ENCODE data around the gene BCAR3.
"Not testable (repeated sequence)": the region's sequence is repeated elsewhere in the genome, so short reads cannot be mapped to it uniquely, and the experiment has no call there.

BCAR3 gene

GRCh38 chr1:93705892-93706500 is 24.4 kb upstream of the BCAR3 start:
- FAIRE-seq = no peak

- FAIRE-seq = no peak
These were observed 22.4 kb upstream of the BCAR3 start for GRCh38 chr1:93704052-93704451.

DNA sequence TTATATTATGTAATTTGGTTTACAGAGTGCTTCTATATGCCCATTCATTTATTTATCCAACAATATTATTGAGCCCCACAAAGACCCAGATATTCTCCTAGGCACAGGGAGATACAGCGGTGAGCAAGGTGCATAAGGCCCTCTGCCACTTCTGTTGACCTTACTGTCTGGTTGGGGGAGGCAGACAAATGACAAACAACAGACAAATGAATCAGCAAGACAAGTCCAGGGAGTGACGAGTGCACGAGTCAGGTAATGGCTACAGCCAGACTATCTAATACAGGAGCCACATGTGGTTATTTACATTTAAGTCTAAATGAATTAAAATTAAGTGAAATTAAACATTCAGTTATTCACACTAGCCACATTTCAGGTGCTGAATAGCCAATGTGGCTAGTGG is 22.0 kb upstream of the BCAR3 start:
- no peak for FAIRE-seq

DNA sequence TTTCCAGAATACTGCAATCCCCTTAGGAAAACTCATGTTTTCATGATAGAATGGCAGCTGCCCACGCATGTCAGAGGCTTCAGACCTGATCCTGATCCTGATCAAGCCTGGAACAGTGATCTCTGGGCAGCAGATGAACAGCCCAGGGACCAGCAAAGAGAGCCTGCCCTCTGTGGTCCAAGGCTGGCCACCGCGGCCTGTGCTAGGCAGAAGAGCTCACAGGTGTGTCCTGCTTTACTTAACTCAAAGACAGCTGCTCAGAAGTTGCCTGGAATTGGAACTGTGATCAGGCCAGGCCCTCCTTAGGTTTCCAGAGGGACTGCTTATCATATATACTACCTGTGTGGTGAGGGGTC is 21.2 kb upstream of the BCAR3 start:
- FAIRE-seq = no peak

- FAIRE-seq = no peak
These were observed 20.6 kb upstream of the BCAR3 start for GRCh38 chr1:93702111-93702827.

- FAIRE-seq = no peak
These were observed 20.0 kb upstream of the BCAR3 start for GRCh38 chr1:93701629-93702028.

DNA sequence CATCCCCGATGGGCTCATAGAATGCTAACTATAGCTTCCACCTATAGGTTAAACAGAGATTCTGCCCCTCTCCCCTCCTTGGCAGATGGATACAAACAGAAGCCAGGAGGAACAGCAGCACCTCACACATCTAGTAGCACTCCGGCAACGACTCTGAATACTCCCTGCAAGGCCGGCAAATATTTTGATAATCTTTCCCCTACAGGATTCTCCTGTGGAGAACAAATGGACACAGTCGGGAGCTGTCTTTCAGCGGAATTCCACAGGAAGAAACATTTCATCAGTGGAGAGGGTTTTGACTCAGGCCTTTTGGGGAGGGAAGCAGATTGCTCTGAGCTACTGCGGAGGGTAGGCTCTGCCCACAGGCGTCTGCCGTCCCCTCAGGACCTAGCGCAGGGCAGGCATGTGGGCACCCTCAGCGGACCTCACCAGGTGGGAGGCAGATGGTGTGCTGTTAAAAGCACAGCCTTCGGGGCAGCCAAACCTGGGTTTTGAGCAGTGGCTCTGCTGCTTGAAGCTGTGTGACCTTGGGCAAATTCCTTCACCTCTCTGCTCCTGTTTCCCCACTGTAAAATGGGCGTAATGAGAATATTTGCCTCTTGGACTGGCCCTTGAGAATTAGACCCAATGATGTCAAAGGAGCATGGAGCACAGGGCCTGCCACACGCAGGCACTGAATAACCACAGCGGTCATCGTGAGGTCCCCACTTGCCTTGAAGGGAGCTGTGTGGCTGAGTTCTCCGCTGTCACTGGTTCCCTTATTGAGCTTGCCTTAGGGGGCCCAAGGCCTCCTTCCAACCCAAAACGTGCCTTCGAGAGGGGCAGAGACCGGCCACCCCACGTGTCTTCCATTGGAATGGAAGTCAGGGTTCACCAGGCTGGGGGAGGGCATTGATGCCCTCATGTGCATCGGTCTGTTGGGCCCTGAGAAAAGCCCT is 19.2 kb upstream of the BCAR3 start:
- no peak for FAIRE-seq

DNA sequence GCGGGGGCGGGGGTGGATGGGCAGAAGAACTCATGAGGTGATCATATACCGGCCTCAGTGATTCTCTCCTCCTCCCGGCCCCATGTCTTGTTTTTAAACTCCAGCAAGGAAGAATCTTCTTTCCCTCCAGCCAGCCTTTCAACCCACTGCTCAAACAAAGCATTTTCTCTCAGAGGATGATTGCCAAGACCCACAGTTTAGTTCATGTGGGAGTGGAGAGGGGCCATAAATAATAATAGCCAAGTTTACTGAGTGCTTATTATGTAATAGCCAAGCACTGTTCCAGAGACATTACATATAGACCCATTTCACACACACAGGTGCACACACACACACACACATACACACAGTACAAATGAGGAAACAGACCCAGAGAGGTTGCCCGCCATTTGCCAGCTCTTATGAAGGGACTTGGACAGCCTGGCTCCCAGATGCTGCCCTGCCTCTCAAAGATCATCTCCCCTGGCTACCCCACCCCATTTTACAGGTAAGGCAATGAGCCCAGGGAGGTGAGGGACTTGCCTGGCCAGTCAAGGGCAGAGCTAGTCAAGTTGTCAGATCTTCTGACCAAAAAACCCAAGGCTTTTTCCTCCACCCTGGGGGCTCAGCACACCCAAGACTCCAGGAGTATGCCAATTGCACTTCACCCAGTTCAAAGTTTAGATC is 18.0 kb upstream of the BCAR3 start:
- FAIRE-seq = no peak

- FAIRE-seq = no peak
These were observed 17.4 kb upstream of the BCAR3 start for GRCh38 chr1:93699049-93699384.

GRCh38 chr1:93698329-93699048 is 16.9 kb upstream of the BCAR3 start:
- FAIRE-seq = no peak

DNA sequence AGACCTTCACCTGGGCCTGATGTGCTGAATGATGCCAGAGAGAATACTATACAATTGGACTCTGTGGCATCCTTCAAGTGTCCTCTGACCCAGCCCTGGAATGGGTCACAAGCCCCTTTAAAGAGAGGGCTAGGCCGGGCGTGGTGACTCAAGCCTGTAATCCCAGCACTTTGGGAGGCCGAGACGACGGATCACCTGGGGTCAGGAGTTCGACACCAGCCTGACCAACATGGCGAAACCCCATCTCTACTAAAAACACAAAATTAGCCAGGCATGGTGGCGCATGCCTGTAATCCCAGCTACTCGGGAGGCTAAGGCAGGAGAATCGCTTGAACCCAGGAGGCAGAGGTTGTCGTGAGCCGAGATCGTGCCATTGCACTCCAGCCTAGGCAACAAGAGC is 15.9 kb upstream of the BCAR3 start:
- not testable (repeated sequence) for FAIRE-seq

DNA sequence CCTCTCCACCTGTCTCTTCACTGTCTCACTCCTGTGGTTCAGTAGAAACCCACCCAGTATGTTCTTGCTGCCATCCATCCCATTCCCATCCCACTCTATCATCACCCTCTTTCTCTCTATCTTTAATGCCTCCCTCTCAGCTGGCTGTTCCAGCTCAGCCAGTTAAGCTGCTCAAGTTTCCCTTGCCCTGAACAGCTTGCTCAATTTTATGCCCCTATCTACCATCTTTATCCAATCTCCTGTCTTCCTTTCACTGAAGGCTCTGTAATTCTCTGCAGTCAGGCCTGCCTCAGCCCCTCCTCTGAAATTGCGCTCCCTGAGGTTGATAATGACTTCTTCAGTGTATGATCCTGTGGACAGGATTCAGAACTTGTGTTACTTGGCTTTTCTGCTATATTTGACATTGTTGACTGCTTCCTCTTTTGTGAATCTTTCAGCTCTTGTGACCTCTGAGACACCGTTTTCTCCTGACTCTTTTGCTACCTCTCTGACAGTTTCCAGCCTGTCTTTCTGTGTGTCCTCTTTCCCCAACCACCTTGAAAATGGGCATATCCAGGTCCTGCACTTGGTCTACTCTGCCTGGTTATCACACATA is 13.9 kb upstream of the BCAR3 start:
- no peak for FAIRE-seq

DNA sequence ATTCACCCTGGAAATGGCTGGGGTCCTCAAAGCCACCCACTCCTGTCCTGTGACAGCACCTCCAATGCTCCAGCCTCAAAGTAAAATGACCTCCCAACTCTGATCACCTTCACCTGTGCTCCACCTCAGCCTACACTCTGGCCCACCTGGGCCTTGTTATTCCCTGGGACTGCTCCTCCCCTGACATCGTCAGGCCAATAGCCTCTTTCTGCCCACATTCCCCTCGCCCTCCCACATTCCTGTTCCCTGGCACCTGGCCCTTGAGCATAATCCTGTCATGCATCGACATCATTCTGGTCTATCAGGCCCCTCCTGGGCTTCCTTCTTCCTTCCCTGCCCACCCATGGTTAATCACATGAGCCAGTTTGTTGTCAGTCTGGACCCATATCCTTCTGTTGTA is 13.2 kb upstream of the BCAR3 start:
- no peak for FAIRE-seq

DNA sequence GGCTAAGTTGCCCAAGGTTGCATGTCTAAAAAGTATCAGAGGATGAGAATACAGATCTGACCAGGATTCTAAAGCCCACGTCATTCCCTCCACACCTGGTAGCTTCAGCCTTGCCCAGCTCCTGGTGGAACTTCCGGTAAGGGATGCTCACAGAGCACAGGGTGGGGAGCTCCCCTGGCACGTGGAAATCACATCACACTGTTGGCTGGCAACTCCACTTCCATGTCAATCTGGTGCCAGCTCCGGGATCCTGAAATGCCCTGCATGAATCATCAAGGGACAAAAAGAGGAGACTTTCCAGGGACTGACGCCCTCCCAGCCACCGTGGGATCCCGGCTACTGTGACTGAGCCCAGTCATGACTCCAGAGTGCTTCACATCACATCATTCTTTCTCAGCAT is 12.4 kb upstream of the BCAR3 start:
- no peak for FAIRE-seq

- FAIRE-seq = no peak
These were observed 11.4 kb upstream of the BCAR3 start for GRCh38 chr1:93692983-93693591.

- no peak for FAIRE-seq
These were observed 10.8 kb upstream of the BCAR3 start for GRCh38 chr1:93692451-93692861.

GRCh38 chr1:93692026-93692425 is 10.4 kb upstream of the BCAR3 start:
- no peak for FAIRE-seq

DNA sequence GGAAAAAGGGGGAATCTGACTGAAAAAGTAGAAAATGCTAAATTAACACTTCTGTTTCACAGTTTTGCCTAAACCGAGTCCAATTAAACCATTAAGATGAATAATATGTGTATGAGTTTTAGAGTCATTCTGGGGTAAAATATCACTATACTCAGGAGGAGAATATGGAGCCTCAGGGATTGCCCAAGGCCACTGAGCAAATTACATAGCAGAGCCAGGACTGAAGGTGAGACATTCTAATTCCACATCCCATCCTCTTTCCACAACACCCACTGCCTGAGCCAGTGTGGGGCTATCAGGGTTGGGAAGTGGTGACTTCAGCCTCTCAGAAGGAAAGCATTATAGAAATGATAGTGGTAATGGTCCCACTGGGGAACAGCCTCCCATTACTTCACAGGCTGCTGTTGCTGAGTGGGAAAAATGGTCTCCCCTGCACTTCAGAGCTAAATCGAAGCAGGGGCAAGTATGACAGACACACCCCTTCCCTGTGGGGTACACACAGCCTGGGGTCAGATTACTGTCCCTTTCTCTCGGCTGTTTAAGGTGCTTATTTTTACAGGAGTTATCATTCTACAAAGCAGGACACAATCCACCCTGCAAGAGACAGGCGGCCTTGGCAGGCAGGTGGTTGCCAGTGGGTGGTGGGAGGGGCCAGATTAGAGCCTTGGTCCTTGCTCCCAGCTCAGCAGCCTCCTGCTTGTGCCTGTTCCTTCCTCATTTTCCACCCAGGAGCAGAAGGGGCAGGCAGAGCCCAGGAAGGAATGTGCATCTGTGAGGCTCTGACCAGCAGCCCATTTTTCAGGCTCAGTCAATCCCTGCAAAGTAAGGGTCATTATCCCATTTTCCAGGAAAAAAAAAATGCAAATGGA is 9.5 kb upstream of the BCAR3 start:
- no peak for FAIRE-seq

DNA sequence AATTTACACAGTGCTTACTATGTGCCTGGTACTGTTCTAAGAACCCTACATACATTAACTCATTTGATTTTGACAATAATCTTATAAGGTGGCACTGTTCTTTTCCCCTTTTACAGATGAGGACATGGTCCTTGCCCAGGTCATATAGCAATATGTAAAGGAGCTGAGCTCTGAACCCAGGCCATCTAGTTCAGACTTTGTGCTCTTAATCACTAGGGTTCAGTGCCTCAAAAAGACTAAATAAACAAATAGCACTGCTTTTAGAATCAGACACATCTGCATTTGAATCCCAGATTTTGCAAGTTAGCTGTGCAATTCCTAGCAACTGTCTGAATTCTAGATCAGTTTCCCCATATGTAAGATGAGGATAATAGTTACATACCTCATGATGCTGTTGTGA is 8.7 kb upstream of the BCAR3 start:
- no peak for FAIRE-seq

DNA sequence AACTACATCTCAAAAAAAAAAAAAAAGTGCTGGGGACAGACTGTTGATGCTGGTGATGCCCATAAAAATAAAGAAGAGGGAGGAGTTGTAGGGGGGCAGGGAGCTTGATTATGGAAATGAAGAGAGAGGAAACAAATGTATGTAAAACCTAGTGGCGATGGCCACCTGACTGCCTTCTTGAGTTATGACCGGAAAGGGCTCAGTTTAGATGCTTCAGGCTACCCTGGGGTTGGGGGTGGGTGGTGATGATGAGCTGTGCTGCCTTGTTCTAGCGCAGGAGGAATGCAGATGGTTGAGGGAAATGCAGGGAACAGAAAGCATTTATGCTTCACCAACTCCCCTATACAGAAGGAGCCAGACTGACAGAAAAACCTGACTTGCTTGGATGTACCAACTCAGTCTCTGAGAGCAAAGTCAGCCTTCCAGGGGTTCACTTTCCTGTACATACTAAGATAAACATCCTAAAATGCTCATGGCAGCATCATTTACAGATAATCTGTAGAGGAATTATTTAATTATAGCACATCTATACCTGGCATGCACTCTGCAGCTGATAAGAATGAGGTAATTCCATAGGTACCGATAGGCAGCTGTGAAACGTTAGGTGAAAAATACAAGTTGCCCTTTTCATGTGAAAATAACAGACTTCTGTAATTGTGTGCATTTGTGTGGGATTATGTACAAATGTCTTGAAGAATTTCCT is 8.0 kb upstream of the BCAR3 start:
- FAIRE-seq = no peak

Data from colon (tissue), 2 donors.